HS-5 (cell line): ENCODE results near the gene ZFYVE9.
"Not testable (repeated sequence)": the region's sequence is repeated elsewhere in the genome, so short reads cannot be mapped to it uniquely, and the experiment has no call there.

ENCODE experiments used
- DNase-seq: peaks from one replicate; pipeline ENCODE4 v3.0.0-alpha.2; 2012; ENCODE audit warnings: low read depth

Gene ZFYVE9

DNA sequence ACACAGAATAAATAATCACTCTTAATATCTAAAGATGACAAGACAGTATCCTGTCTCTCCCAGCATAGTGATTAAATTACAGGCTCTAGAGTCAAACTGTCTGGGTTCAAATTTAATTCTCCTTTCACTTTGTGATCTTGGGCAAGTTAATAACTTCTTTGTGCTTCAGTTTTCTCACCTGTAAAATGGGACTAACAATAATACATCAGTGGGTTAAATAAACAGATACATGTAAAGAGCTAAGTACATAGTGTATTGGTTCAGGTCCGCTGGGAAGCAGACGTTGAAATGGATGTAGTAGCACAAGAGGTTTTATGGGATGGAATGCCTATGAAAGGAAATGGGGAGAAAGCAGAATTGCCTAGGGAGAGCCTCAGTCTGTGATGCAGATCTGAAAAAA is 10.7 kb downstream of the ZFYVE9 start:
- DNase-seq, result no peak

DNA sequence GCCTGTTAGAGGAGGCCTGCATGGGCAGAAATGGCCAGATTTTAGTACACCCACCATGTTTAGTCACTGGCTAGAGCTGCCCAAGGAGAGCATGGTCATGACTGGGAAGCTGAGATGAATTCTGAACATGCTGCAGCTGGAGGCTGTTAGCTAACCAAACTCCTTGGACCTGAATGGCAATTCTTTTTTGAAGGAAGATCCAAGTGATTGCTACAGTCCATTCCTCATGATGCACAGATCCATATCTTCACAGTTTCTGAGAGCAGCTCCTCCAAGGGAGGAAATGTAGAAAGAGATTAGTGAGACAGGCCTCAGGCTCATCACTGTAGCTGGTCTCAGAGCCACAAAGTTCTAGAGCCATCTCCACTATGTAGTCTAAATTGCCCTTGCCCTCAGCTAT is 11.1 kb downstream of the ZFYVE9 start:
- no peak for DNase-seq

DNA sequence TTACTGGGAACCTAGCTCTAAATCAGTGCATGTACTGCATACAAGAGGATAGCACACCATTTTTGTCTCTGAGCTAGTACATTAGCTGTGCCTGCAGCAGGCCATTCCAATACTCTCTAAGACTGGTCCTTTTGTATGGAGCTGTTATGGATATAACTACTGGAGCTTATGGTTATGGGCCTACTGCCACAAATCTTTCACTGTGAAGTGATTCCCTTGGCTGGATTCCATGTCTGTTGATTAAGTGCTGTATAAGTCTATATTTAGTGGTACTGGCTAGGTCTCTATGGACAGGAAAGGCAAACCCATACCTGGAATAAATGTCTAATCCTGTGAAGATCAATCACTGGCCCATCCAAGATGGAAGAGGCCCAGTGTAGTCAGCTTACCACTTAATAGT is 12.0 kb downstream of the ZFYVE9 start:
- no peak for DNase-seq

DNA sequence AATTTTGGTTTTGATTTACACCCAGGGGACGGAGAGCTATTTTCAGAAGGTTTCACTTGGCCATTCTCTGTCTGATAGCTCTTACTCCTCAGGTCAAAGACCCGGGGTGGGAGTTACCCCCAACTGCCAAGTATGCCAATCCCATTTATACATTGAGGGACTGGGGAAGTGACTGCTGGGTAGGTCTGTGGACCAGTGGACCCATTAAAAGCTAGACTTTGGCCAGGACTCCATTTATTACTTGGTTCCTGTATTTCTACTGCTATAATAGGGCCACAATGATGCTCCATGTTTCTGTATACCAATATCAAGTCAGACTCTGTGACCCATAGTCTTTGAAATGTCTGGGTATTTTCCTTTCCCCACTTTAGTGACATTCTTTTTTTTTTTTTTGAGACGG is 14.6 kb downstream of the ZFYVE9 start:
- DNase-seq, result no peak

DNA sequence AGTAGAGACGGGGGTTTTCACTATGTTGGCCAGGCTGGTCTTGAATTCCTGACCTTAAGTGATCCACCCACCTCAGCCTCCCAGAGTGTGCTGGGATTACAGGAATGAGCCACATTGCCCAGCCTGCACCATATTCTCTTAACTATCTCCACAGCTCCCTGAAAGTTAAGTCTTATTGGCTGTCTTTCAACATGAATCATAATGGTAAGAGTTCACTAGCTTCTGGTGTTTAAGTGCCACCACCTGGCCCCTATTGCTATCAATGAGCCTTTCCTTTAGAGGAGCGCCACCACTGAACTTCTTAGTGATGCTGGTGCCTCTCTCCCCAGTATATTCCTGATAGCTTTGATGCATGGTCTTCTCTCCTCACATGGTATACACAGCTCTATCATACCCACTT is 15.7 kb downstream of the ZFYVE9 start:
- no peak for DNase-seq

DNA sequence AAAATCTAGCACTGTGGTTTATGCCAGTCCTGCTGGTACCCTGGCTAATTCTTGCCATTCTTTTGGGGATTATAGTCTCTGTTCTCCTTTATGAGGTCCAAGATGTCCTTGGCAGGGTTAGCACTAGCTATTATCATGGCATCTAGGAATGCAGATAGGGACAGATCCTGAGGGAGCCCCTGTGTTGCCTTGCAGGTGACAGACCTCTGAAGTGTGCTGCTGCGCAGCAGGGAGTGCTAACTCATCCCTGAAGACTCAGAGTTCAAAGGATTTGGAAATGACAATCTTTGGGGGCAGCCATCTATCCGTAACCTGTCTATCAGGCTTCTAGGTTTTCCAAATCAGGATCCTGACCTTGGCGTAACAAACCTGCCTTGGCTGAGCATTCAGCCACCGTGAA is 16.3 kb downstream of the ZFYVE9 start:
- no peak for DNase-seq

DNA sequence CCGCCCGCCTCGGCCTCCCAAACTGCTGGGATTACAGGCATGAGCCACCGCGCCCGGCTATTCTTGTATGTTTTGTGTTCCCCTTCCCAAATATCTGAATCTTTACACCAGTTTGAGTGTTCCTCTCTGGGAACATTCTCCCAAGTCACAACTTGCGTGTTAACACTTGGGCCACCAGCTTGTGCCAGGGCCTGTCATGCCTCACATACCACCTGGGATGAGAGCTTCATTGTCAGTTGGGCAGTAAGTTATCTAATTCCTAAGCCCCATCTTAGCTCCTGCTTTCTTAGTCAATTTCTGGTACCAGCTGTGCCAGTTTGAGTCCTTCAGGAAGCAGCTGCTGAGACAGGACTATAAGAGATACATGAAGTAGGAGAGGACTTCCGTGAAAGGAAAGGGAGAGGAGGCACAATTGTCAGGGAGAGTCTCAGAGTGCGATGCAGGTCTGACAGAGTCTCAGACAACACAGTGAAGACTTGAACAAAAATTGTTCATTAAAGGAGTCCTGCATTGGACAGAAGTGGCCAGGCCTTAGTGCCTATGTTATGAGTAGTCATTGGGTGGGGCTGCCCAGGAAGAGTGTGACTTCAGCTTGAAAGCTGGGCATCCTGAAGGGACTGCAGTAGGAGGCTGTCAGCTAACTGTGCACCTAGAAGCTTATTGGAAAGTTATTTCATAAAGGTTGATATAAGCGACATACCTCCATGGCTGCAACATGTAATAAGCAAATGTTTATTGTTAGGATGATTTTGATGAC is 17.3 kb downstream of the ZFYVE9 start:
- DNase-seq, result peak; percentile 44

DNA sequence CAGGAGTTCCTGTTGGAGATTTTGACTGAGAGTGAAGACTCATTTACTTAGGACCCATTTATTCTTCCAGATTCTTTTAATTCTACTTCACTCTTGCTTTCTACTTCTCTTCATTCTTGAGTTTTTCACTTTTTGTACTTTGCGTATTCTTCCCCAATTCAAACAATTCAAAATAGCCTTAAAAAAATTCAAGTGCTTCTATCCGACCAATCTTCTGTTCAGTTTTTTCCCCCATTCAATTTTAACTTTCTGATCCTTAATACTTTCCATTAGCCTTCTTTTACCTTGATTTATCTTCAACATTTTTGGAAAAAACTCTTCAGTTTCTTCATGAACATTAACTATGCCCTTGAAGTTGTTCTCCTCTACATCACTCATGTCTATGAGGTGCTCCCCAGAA is 21.1 kb downstream of the ZFYVE9 start:
- no peak for DNase-seq

DNA sequence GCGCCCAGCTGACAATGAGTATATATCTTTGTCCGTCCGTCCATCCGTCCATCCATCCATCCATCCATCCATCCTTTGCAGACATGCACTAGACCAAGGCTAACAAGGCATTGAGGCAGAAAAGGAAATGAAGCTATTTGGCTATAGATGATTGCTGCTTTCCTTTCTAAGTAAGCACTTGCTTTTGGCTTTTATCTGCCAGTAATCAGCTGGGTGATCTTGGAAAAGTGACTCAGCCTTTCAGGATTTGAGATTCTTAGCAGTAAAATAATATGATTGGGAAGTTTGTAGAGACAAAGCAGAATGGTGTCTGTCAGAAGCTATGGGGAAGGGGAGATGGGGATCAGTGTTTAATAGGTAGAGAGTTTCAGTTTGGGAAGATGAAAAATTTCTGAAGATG is 22.7 kb downstream of the ZFYVE9 start:
- DNase-seq, result no peak

DNA sequence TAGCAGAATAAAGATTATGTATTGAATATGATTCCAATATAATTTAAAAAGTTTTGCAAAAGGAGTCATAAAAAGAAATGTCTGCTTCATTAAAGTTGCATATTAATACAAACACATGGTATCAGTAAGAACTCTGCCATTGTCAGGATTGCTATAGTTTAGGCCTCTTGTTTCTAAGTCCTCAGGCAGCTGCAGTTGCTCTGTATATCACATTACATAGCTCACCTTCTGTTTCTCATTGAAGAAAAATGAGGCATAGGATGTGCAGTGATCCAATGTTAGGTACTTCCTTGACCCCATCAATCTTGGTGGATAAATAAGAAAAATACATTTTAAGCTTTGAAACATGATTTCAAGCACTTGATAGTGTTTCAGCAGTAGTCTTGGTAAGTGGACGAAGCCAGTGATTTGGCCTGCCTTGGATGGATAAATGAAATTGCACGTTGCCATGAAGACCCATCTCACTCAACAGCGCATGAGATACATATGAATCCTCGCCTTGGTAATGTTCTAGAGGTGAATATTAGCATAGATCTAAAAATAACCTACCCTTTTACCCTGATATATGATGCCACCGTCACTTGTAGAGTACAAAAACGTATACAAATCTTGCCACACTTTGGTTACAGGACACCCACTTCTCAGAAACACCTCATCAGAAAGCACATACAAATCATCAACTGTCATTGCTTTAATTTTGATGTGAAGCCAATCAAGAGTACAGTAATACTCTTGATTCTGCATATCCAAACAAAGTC is 25.3 kb downstream of the ZFYVE9 start:
- no peak for DNase-seq

DNA sequence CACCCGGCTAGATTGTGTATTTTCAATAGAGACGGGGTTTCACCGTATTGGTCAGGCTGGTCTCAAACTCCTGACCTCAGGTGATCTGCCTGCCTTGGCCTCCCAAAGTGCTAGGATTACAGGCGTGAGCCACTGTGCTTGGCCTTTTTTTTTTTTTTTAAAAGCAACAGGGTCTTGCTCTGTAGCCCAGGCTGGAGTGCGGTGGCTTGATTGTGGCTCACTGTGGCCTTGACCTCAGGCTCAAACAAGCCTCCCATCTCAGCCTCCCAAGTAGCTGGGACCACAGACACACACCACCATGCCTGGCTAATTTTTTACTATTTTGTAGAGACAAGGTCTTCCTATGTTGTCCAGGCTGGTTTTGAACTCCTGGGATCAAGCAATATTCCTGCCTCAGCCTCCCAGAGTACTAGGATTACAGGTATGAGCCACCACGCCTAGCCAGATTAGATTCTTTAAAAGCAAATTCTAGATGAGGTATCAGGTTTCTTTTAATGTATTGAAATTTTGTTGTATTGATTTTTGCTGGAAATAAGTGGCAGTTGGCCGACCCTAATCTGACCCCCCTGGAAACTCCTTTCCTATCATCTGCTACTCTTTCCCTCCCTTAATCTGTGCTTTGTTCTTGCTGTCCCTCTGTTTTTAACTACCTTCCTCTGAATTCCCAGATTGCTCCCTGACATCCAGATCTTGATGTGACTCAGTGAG is 26.6 kb downstream of the ZFYVE9 start:
- DNase-seq, result no peak

DNA sequence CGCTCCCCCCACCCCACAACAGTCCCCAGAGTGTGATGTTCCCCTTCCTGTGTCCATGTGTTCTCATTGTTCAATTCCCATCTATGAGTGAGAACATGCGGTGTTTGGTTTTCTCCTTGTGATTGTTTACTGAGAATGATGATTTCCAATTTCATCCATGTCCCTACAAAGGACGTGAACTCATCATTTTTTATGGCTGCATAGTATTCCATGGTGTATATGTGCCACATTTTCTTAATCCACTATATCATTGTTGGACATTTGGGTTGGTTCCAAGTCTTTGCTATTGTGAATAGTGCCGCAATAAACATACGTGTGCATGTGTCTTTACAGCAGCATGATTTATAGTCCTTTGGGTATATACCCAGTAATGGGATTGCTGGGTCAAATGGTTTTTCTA is 29.3 kb downstream of the ZFYVE9 start:
- not testable (repeated sequence) for DNase-seq

DNA sequence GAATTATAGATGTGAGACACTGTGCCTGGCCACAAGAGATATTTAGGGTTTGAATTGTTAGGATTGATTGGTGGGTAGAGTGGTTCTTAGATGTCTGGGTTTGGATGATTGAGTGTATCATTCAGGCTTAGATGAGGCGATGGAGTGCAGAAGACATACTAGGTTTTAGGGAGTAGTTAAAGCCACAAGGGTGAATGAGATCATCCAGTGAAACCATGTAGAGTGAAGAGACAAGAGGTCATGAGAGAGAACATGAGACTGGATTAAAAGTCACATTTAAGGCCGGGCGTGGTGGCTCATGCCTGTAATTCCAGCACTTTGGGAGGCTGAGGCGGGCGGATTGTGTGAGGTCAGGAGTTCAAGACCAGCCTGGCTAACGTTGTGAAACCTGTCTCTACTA is 37.2 kb downstream of the ZFYVE9 start:
- no peak for DNase-seq

DNA sequence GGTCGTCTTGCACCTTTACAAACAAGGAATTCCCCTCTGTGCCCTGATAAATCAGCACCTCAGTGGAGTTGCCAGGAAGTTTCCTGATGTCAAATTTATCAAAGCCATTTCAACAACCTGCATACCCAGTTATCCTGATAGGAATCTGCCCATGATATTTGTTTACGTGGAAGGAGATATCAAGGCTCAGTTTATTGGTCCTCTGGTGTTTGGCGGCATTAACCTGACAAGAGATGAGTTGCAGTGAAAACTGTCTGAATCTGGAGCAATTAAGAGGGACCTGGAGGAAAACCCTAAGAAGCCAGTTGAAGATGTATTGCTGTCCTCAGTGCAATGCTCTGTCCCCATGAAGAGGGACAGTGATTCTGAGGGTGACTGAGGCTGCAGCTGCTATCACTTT is 38.3 kb downstream of the ZFYVE9 start:
- no peak for DNase-seq

DNA sequence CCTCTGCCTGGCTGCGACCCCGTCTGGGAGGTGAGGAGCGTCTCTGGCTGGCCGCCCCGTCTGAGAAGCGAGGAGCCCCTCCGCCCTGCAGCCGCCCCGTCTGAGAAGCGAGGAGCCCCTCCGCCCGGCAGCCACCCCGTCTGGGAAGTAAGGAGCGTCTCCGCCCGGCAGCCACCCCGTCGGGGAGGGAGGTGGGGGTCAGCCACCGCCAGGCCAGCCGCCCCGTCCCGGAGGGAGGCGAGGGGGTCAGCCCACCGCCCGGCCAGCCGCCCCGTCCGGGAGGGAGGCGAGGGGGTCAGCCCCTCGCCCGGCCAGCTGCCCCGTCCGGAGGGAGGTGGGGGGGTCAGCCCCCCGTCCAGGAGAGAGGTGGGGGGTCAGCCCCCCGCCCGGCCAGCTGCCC is 39.9 kb downstream of the ZFYVE9 start:
- not testable (repeated sequence) for DNase-seq

DNA sequence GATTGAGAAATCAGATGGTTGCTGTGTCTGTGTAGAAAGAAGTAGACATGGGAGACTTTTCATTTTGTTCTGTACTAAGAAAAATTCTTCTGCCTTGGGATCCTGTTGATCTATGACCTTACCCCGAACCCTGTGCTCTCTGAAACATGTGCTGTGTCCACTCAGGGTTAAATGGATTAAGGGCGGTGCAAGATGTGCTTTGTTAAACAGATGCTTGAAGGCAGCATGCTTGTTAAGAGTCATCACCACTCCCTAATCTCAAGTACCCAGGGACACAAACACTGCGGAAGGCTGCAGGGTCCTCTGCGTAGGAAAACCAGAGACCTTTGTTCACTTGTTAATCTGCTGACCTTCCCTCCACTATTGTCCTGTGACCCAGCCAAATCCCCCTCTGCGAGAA is 40.4 kb downstream of the ZFYVE9 start:
- DNase-seq, result not testable (repeated sequence)

DNA sequence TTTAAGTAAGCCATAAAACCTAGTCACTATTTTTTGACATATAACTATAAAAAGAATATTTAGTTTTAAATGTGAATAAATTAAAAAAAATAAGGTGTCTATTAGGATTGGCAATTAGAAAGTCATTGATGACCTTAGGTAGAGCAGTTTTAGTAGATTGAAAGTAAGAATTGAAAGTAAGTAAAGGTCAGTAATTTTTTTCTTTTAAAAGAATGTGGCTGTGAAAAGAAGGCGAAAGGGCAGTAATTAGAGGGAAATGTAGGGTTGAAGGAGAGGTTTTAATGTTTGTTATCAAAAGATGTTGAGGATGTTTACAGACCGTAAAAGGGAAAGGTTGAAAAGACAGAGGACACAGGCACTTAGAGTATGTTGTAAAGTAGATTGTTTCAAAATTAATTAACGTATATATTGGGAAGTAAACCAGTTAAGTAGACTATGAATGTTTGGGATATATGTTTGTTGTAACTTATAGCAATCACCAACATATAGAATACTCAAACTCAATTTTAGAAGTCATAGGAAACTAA is 41.0 kb downstream of the ZFYVE9 start:
- DNase-seq, result no peak

DNA sequence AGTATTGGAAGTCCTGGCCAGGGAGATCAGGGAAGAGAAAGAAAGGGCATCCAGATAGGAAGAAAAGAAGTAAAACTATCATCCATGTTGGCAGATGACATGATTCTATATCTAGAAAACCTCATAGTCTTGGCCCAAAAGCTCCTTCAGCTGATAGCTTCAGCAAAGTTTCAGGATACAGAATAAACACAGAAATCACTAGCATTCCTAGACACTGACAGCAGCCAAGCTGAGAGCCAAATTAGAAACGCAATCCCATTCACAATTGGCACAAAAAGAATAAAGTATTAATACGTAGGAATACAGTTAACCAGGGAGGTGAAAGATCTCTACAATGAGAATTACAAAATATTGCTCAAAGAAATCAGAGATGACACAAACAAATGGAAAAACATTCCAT is 44.6 kb downstream of the ZFYVE9 start:
- DNase-seq, result no peak

DNA sequence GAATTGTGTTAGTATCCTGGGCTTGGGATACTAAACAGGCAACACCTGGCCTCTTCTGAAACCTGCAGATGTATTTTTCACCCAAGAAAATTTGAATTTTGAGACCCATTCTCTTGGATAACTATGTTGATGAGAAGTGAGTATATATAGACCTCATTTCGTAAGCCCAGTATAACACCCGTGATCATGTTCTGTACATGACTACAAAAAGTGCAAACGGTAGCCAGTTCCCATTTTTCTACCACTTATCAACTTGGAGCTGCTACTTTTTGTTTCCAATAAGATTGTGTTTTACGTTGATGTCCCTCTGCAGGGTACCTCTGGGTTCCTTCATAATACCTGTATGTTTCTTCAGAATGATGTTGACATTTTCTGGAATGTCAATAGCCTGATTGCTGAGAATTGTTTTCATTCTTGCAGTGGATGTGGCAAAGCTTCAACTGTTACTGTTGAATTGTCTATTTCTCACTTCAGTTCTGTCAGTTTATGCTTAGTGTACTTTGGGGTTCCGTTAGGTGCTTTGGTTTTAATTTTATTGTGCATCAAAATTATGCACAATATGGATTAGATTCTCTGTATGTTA is 48.1 kb downstream of the ZFYVE9 start:
- DNase-seq, result no peak

DNA sequence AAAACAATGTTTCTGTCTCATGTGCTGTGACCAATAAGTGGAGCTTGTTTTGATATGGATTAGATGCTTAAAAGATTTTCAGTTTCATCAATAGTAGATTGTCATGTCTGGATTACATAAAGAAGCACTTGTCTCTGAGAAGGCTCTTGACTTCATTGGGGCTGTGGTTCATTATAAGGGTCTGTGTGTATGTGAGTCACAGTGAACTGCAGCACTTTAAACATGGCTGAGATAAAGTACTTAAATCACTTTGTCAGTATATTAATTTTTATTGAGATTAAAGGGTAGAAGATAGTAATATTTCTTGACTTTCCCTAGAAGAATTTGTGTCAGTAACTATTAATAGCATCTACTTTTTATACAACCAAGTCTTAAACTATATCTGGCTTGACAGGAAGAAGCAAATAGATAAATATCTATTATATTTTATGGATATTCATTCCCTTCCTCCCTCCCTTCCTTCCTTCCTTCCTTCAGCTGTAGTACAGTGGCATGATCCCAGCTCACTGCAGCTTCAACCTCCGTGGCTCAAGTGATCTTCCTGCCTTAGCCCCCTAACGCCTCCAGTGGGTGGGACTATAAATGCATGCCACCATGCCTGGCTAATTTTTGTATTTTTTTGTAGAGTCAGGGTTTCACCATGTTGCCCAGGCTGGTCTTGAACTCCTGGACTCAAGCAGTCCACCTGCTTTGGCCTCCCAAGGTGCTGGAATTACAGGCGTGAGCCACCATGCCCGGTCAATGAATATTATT is 48.8 kb downstream of the ZFYVE9 start:
- DNase-seq, result no peak

DNA sequence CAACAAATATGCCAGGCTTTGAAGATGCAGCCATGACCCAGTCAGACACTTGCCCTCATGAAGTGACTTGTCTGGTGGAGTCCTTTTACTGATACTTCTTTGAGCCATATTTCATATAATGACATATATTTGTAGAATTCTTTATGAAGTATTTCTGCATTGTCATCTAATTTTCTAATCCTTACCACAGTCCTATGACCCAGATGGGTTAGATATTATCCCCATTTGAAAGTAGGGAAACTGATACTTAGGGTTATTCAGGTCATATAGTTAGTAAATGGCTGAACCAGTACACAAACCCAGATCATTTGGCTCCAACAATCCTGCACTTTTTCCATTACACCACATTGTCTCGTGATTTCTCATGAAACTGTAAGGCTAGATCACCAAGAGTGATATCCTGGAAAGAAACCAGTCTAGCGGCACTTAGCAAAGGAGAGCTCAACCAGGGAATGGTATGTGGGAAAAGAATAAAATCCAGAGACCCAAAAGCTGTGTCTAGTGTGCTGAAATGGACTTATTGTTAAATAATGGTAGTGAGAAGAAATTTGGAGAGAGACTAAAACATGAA is 49.6 kb downstream of the ZFYVE9 start:
- no peak for DNase-seq
